LoVo (cell line): ENCODE data around the gene DPP4.
"Not testable (repeated sequence)": the region's sequence is repeated elsewhere in the genome, so short reads cannot be mapped to it uniquely, and the experiment has no call there.

Experiments
- DNase-seq: peaks from one replicate; pipeline ENCODE4 v3.0.0-alpha.2; 2016; ENCODE audit warnings: low spot score

The DPP4 gene

DNA sequence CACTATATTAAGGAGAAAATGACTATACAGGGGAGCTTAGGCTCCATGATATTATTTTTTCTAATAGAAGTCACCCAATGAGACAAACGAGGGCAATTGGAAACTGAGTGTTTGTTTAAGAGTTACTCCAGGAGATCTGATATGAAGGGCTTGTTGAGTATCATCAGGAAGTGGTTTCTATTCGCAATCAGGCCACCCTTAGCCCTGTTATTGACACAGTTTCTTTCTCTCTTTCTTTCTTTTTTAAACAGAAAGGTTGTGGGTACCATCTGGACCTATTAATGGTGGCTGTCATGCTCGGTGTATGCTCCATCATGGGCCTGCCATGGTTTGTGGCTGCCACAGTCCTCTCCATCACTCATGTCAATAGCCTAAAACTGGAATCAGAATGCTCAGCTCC is 117.3 kb downstream of the DPP4 start:
- DNase-seq: no peak

GRCh38 chr2:161955211-161955610 is 118.8 kb downstream of the DPP4 start:
- DNase-seq: no peak

DNA sequence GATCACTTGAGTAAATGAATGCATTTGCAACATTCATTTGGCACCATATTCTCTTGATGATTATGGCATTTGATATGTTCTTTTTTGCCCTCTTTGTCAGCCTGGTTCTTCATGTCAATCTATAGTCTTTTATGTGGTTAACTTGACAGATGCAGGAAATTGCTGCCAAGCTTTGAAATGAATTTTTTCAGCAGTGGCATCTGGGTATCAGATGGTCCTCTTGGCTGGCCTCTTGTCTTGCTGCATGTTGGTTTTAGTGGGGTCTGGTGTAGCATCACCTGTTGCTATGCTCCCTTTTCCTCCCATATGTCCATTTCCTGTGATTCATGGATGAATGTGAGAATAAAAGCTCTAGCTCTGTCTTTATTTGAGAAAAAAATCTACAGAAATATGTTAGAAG is 119.9 kb downstream of the DPP4 start:
- DNase-seq: no peak

- not testable (repeated sequence) for DNase-seq
These were observed 120.6 kb downstream of the DPP4 start for GRCh38 chr2:161953367-161953766.

DNA sequence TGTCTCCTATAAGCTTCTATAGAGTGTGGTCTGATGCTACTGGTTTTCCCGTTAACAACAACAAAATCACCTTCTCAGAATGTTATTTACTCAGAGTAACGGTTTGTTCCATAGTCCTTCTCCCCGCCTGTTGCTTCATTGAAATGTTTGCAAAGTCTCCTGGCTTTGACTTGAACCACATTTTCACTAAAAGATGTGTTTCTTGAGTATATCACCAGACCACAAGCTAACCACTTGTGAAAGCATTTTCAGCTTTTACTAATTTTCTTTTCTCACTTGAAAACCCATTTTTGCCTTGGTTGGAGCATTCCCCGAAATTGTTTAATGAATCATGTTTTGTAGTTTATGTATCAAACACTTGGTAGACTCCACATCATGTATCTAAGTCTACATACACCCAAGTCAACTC is 121.2 kb downstream of the DPP4 start:
- DNase-seq: no peak

GRCh38 chr2:161947836-161948235 is 126.2 kb downstream of the DPP4 start:
- DNase-seq: no peak

DNA sequence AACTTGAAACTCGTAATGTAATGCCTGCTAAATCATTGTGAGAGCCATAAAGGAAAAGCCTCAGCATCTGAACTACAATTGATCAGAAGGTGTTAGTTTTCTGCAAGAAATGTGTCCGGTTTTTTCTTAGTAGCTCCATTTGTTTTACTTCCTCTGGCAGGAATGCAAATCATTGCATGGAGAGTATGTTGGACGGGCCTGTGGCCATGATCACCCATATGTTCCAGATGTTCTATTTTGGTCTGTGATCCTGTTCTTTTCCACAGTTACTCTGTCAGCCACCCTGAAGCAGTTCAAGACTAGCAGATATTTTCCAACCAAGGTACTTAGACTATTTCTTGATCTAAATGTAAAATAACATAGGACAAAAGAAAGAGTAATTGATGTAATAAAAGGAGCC is 126.6 kb downstream of the DPP4 start:
- DNase-seq: no peak

DNA sequence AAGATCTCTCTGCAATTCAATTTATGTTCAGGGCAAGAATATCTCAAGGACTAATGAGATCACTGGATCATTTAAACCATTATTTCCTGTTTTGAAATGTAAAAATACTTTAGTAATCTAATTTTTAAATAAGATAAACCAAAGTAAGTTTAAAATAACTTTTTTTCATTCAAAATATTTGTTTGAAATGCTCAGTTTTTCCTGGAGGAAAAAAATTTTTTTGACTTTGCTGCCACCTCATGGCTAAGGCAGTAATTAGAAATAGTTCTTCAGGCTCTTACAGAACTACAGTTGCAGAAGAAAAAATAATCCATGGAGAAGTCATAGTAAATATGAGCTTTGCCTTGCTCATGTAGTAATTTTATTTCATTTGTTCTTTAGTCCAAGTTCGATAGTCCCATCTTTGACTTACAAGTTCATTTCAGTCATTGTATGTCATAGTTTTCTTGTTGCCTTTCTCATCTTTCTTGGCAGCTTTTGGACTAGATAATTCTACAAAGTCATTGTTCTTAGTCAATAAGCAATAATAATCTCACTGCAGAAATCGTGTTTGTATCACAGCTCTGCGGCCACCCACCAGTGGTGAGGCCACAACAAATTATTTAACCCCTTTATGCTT is 127.4 kb downstream of the DPP4 start:
- DNase-seq: peak; percentile 29

DNA sequence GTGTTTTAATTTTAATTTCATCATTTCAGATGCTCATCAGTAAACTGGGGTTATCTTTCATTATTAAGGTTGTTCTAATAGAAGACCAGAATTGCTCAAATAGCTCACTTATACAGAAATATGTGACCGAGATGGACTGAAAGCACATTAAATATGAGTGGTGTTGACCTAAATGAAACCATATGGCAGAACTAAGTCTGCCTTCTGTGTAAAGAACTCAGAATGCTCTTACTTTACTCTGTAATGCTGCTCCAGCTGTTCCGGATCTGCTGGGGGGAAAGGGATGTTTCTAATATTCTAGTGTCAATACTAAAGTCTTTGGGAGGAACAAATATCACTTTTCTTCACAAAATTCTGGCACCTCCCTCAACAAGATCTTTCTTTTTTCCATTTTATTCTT is 131.0 kb downstream of the DPP4 start:
- DNase-seq: no peak
